GM10266 (cell line): Measurements from ENCODE around the gene ASPHD1.

Source experiments
- DNase-seq: peaks from one replicate; pipeline ENCODE4 v3.0.0; 2012; ENCODE audit errors: extremely low spot score
- CTCF ChIP-seq: IDR thresholded peaks from 2 replicates; pipeline ENCODE4 v1.5.1; 2012; ENCODE audit warnings: mild to moderate bottlenecking, low read depth; ENCODE audit not compliant: control insufficient read depth, insufficient read depth; ENCODE audit errors: missing control alignments

Gene ASPHD1

DNA sequence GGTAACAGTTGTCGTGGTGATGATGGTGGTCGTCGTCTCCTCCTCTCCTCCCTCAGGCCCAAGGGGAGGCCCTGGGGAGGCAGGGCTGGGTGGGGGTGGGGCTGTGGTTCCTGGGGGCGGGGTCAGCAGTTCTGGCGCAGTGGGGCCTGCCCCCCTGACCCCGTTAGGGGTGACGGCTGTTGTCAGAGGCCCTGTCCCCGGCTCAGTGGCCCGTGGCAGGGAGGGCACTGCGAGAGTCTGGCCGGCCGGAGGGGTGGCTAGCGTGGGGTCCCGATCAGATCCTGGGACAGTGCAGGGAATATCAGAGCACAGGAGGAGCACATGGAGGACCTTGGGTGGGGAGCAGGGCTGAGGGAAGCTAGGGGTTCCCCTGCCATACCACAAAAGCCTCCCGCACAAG is 3.4 kb upstream of the ASPHD1 start:
- no peak for TF ChIP-seq CTCF
- DNase-seq: no peak

- TF ChIP-seq CTCF: no peak
- no peak for DNase-seq
Observed at GRCh38 chr16:29897333-29897732, 3.0 kb upstream of the ASPHD1 start.

GRCh38 chr16:29898135-29898803 is 2.0 kb upstream of the ASPHD1 start:
- DNase-seq: no peak
- no peak for TF ChIP-seq CTCF

DNA sequence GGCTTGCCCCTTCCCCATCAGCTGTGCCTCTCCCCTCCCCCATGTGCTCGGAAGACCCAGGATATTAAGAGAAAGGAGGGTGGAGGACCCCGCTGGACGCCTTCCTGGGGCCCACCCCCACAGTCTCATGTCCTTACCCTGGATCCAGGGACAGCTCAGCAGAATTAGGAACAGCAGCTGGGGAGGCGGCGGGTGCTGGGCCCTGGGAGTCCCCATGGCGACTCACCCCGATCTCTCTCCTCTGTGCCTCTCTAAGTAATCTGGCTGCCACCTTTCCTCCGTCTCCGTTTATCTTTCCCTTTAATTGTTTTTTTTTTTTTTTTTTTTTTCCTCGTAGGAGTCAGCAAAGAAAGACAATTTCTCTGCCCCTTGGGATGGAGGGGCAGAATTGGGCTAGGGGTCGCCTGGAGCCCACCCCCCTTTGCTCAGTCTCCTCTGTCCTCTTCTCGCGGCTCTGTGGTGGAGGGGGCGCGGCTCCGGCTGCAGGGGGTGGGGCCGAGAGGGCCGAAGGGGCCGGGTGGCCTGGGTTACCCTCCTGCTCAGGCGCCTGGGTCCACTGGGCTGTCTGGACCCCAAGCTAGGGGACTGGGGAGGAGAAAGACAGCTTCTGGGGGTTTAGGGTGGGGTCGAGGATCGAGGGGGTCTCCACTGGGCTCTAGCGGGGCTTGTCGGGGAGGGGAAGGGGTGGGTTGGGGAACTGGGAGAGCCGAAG is 1.3 kb upstream of the ASPHD1 start:
- no peak for DNase-seq
- no peak for TF ChIP-seq CTCF

DNA sequence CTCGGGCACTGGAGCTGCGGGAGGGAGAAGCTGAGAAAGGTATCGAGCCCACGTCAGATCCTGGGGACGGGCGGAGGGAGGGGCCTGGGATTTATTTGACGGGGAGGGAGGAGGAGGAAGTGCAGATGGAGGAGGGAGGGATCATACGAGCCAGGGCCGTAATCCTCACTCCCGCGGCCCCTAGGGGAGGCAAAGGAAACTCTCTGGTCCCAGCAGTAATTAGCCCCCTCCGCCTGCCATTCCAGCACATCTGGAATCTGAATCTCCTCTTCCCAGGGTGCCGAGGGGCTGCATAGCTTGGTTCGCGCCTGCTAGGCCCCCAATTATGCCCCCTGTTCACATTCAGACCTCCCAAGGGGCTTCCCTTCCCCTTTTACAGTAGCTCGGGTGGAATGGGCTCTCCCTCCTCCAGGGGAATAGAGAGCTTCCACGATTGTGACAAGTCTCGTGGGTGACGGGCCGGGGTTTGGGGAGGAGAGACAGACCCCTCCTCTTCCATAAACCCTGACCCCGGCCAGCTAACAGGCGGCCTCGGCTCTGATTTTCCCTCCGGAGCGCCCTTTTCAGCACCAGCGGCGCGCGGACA is 679 bp upstream of the ASPHD1 start, which contains the start of gene SEZ6L2:
Gene SEZ6L2, minus strand, starts transcription at position 35 of the 586 bp plus-strand sequence. CDS start 531 bp downstream, outside the sequence.
- no peak for TF ChIP-seq CTCF
- DNase-seq: no peak

DNA sequence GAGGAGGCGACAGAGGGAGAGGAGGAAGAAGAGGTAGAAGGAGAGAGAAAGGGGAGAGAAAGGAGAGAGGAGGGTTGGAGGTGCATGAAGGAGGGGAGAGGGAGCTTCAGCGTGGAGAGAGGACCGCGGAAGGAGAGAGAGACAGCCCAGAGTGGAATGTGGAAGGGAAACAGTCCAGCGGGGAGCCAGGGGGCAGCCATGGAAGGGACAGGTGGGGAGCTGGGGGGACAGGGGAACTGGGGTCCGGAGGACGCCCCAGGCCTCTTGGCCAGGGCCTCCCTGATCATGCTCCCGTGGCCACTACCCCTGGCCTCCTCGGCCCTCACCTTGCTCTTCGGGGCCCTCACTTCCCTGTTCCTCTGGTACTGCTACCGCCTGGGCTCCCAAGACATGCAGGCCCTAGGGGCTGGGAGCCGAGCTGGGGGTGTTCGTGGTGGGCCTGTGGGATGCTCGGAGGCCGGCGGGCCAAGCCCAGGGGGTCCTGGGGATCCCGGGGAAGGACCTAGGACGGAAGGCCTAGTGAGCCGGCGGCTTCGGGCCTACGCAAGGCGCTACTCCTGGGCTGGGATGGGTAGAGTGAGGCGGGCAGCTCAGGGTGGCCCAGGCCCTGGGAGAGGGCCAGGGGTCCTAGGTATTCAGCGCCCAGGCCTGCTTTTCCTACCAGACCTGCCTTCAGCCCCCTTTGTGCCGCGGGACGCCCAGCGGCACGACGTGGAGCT is 759 bp downstream of the ASPHD1 start:
- no peak for DNase-seq
- TF ChIP-seq CTCF: no peak
